OCI-M1 (cell line): Measurements from ENCODE around the gene LAMA5.
"Not testable (repeated sequence)": the region's sequence is repeated elsewhere in the genome, so short reads cannot be mapped to it uniquely, and the experiment has no call there.

ENCODE experiments used
- DNase-seq: peaks from one replicate; lab custom pipeline; 2025; lab: John Stamatoyannopoulos, UW

LAMA5 gene

DNA sequence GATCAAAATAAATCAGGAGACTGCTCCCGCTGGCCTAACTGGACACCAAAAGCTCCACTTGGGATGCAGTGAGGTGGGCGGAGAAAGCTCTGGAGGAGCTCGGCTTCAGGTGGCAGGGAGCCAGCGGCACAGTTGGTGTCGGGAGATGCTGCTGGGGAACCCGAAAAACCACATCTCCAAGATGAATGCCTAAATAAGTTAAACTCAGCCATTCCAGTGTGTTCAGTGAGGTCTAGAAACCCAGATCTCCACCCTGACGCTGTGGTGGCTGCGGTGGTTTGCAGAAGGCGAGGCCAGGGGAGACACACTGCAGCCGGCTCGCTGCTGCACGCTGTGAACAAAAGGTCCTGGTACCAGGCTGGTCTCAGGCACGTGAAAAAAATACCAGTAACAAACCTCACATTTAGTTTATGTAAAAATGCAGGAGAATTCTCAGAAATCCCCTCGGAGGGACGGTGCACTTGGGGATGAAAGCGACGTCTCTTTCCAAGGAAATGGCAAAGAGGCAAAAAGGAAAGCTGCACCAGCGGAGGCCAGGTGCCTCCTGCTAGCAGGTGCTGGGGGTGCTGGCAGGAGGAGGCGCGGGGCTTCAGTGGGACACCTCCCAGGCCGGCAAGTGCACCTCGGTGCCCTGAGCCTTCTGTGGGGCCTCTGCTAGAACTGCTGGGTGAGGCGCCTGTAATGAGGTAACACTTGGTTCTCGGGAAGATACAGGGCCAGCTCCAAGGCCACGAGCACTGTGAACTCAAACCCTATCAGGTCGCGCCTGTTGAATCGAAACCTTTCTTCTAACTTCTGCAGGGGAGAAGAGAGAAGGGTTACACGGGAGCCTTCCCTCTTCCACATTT, 23.4 kb upstream of the LAMA5 start:
- no peak for DNase-seq

- DNase-seq, result no peak
Measured at GRCh38 chr20:62389601-62390087, 22.5 kb upstream of the LAMA5 start.

DNA sequence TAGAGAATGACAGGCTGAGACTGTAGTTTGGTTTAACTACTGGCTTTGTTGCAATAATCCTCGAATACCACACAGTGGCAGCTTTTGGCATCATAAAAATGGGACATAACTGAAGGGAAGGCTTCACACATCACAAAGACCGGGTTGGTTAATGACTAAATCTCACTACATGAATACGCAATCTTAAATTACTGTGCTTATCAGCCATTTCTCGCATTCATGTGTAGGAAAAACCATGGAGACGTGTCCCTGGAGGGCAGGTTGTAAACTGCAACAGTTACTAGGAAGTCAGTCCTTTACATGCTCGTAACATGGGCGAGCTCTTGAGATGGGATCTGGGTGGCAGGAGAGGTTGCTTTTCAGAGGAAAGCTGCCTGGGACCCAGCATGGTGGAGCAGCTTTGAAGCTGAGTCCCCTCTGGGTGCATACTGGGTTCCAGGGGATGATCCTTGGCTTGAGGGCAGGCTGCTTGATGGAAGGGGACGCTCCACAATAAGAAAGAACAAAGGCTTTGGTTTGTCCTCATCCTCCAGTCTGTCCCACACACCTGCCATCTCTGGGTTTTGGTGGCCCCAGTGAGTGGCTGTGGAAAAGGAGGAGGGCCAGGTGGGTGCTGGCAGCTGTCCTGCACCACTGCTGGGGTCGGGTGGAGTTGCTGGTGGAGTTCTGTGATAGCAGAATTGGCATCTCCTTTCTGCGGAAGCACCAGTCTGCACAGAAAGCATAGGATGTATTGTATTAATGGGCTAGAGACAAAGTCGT, 21.9 kb upstream of the LAMA5 start:
- no peak for DNase-seq

GRCh38 chr20:62387933-62388635, 21.0 kb upstream of the LAMA5 start:
- DNase-seq, result no peak

GRCh38 chr20:62387219-62387913, 20.3 kb upstream of the LAMA5 start:
- DNase-seq, result no peak

- DNase-seq, result peak; percentile 95
Measured at GRCh38 chr20:62386383-62387218, 19.5 kb upstream of the LAMA5 start, which contains the start of gene RPS21. RPS21 (plus strand) TSS chr20:62387103; CDS start chr20:62387339, 236 bp downstream.

DNA sequence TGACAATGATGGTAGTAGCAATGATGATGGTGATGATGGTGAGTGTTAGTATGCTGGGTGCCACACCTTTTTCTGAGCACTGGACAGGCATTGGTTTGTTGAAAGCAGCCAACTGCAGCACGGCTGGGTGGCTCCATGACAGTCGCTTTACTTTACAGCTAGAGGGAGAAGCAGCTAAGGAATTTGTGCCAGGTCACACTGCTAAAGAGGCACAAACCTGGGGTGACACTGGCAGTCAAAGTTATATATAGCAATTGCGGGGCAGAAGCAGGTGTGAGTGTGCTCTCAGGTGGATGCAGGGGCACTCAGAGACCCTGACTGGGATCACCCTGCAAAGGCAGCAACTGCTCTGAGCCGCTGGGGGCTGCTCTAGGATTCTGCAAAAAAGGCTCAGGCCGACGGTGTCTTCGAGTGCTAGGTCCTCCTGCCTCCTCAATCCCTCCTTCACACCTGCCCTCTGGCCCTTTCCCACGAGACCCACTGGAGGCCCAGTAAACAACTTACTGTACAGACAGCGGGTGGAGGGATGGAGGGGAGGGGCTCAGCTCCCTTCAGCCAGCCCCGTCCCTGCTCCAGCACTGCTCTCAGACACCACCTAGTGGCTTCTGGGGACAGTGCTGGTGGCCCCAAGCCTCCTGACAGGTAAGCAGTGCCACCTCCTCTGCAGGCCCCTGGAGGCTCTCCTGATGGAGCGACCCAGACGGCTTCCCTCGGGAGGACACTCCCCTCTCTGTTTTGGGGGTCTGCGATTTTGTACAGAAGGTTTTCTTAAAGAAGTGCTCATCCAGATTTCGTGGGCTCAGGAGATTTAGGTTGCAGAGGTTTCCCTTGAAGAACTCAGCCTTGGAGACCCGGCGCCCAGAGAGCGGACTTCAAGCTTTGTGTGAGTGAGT, 15.4 kb upstream of the LAMA5 start:
- DNase-seq, result peak; percentile 84

DNA sequence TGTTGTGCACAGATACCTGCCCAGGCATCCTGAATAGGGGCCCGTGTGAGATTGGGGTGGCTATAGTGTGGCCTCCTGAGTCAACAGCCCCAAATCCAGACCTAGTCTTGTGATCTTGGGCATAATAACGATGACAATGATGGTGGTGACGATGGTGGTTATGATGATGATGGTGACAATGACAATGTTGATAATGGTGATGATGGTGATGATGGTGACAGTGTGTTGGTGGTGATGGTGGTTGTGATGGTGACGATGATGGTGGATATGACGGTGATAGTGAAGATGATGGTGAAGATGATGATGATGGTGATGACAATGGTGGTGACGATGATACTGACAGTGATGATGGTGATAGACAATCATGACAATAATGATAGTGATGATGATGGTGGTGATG, 14.7 kb upstream of the LAMA5 start:
- DNase-seq, result no peak

GRCh38 chr20:62381202-62381797, 14.2 kb upstream of the LAMA5 start:
- DNase-seq, result no peak

- DNase-seq, result no peak
Measured at GRCh38 chr20:62378215-62378614, 11.1 kb upstream of the LAMA5 start.

GRCh38 chr20:62377615-62378178, 10.6 kb upstream of the LAMA5 start:
- DNase-seq, result no peak

DNA sequence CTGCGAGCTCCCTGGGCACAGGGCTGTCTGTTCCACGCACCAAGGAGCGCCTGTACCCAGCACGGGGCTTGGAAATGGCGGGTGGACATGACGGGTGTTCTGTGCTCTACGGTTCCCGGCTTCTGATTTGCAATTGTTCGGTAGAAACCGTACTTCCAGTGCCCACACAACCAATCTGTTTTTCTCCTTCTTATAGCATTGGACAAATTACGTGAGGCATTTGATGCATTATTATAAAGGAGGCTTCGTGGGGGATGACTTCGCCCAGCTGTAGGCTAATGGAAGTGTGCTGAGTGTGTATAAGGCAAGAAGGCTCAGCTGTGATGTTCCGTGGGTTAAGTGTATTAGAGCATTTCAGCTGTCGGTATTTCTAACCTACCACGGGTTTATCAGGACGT, 10.0 kb upstream of the LAMA5 start:
- no peak for DNase-seq

- DNase-seq, result no peak
Measured at GRCh38 chr20:62376112-62377063, 9.3 kb upstream of the LAMA5 start.

- DNase-seq, result no peak
Measured at GRCh38 chr20:62374331-62375152, 7.4 kb upstream of the LAMA5 start.

- DNase-seq, result not testable (repeated sequence)
Measured at GRCh38 chr20:62373631-62374179, 6.6 kb upstream of the LAMA5 start.
